GM21381 (cell line): Measurements from ENCODE around the gene HHLA2.
A peak's percentile ranks its signal among the peaks of the same experiment; 100 is the strongest.
"Not testable (repeated sequence)": the region's sequence is repeated elsewhere in the genome, so short reads cannot be mapped to it uniquely, and the experiment has no call there.

ENCODE experiments used
- ATAC-seq: cut with Tn5 transposase; IDR thresholded peaks from one replicate; pipeline ENCODE4 v1.9.1; 2021; ENCODE audit warnings: mild to moderate bottlenecking, moderate library complexity; ENCODE audit not compliant: unreplicated experiment

The HHLA2 gene

GRCh38 chr3:108296239-108296638, at the start of gene HHLA2:
Gene HHLA2 (plus strand): TSS chr3:108296548. CDS start chr3:108351814, 55,266 bp downstream.
- ATAC-seq, result no peak

GRCh38 chr3:108250626-108251025, 45.7 kb upstream of the HHLA2 start:
- no peak for ATAC-seq

GRCh38 chr3:108251265-108251664, 45.1 kb upstream of the HHLA2 start:
- ATAC-seq, result no peak

- no peak for ATAC-seq
Observed at GRCh38 chr3:108251844-108252243, 44.5 kb upstream of the HHLA2 start.

GRCh38 chr3:108255131-108255530, 41.2 kb upstream of the HHLA2 start:
- no peak for ATAC-seq

- ATAC-seq, result peak; percentile 69
Observed at GRCh38 chr3:108264534-108265298, 31.6 kb upstream of the HHLA2 start.

- ATAC-seq, result not testable (repeated sequence)
Observed at GRCh38 chr3:108268235-108268634, 28.1 kb upstream of the HHLA2 start.

GRCh38 chr3:108271626-108272025, 24.7 kb upstream of the HHLA2 start:
- ATAC-seq, result no peak

- not testable (repeated sequence) for ATAC-seq
Observed at GRCh38 chr3:108279066-108279465, 17.3 kb upstream of the HHLA2 start.

- no peak for ATAC-seq
Observed at GRCh38 chr3:108280476-108280875, 15.9 kb upstream of the HHLA2 start.

GRCh38 chr3:108281670-108282069, 14.7 kb upstream of the HHLA2 start:
- no peak for ATAC-seq

- no peak for ATAC-seq
Observed at GRCh38 chr3:108283006-108283405, 13.3 kb upstream of the HHLA2 start.

- no peak for ATAC-seq
Observed at GRCh38 chr3:108283989-108284388, 12.4 kb upstream of the HHLA2 start.

GRCh38 chr3:108285176-108285575, 11.2 kb upstream of the HHLA2 start:
- ATAC-seq, result no peak

- ATAC-seq, result peak; percentile 66
Observed at GRCh38 chr3:108287146-108287545, 9.2 kb upstream of the HHLA2 start.

- not testable (repeated sequence) for ATAC-seq
Observed at GRCh38 chr3:108288193-108288592, 8.2 kb upstream of the HHLA2 start.

GRCh38 chr3:108289159-108289558, 7.2 kb upstream of the HHLA2 start:
- ATAC-seq, result no peak

GRCh38 chr3:108292450-108292849, 3.9 kb upstream of the HHLA2 start:
- no peak for ATAC-seq

- peak; percentile 80 for ATAC-seq
Observed at GRCh38 chr3:108292905-108293328, 3.4 kb upstream of the HHLA2 start.

GRCh38 chr3:108293858-108294257, 2.5 kb upstream of the HHLA2 start:
- peak; percentile 77 for ATAC-seq

- no peak for ATAC-seq
Observed at GRCh38 chr3:108295421-108296175, 750 bp upstream of the HHLA2 start.

- no peak for ATAC-seq
Observed at GRCh38 chr3:108297647-108298046, 1.3 kb downstream of the HHLA2 start.
